HEK293 (cell line): ENCODE results near the gene METTL25B.

Source experiments
- CTCF ChIP-seq: fragments of 450-650 bp; formaldehyde crosslinking; IDR thresholded peaks from 2 replicates; pipeline ENCODE4 v1.5.1; 2016; ENCODE audit warnings: missing biosample characterization, missing genetic modification characterization
- KLF10 ChIP-seq: fragments of 450-650 bp; IDR thresholded peaks from 2 replicates; pipeline ENCODE4 v1.5.1; 2018; ENCODE audit warnings: missing biosample characterization, mild to moderate bottlenecking, missing genetic modification characterization
- PRDM2 ChIP-seq: fragments of 450-650 bp; formaldehyde crosslinking; IDR thresholded peaks from 2 replicates; pipeline ENCODE4 v1.5.1; 2016; ENCODE audit warnings: missing biosample characterization, missing genetic modification characterization, borderline replicate concordance
- PRDM4 ChIP-seq: fragments of 450-650 bp; formaldehyde crosslinking; IDR thresholded peaks from 2 replicates; pipeline ENCODE4 v1.5.1; 2017; ENCODE audit warnings: missing biosample characterization, missing genetic modification characterization
- ZBTB21 ChIP-seq: fragments of 450-650 bp; formaldehyde crosslinking; IDR thresholded peaks from 2 replicates; pipeline ENCODE4 v1.5.1; 2017; ENCODE audit warnings: missing biosample characterization, missing genetic modification characterization
- ZNF121 ChIP-seq: fragments of 450-650 bp; formaldehyde crosslinking; IDR thresholded peaks from 2 replicates; pipeline ENCODE4 v1.5.1; 2016; ENCODE audit warnings: missing biosample characterization, missing genetic modification characterization
- ZNF157 ChIP-seq: fragments of 450-650 bp; formaldehyde crosslinking; IDR thresholded peaks from 2 replicates; pipeline ENCODE4 v1.5.1; 2016; ENCODE audit warnings: missing biosample characterization, missing genetic modification characterization
- ZNF266 ChIP-seq: fragments of 450-650 bp; formaldehyde crosslinking; IDR thresholded peaks from 2 replicates; pipeline ENCODE4 v1.5.1; 2016; ENCODE audit warnings: missing biosample characterization, missing genetic modification characterization, low read depth
- ZNF501 ChIP-seq: fragments of 450-650 bp; formaldehyde crosslinking; IDR thresholded peaks from 2 replicates; pipeline ENCODE4 v1.5.1; 2016; ENCODE audit warnings: missing biosample characterization, missing genetic modification characterization
- ZNF596 ChIP-seq: fragments of 450-650 bp; IDR thresholded peaks from 2 replicates; pipeline ENCODE4 v1.5.0; 2018; ENCODE audit warnings: missing biosample characterization, mild to moderate bottlenecking, missing genetic modification characterization, moderate library complexity
- ZNF707 ChIP-seq: fragments of 450-650 bp; formaldehyde crosslinking; IDR thresholded peaks from 2 replicates; pipeline ENCODE4 v1.5.1; 2016; ENCODE audit warnings: missing biosample characterization, missing genetic modification characterization

- TF ChIP-seq ZNF596 (tag by site-specific recombination): no peak
- TF ChIP-seq ZNF707 (tag by site-specific recombination): no peak
- no peak for TF ChIP-seq ZNF121 (tag by site-specific recombination)
- TF ChIP-seq CTCF (tag by site-specific recombination): no peak
- TF ChIP-seq PRDM2 (tag by site-specific recombination): no peak
- TF ChIP-seq PRDM4 (tag by site-specific recombination): no peak
- TF ChIP-seq ZBTB21: no peak
- TF ChIP-seq ZNF501 (tag by site-specific recombination): no peak
- TF ChIP-seq ZNF266 (tag by site-specific recombination): no peak
- TF ChIP-seq KLF10 (tag by site-specific recombination): no peak
- TF ChIP-seq ZNF157: no peak
Observed at GRCh38 chr1:156777573-156777972, 49.3 kb downstream of the METTL25B start.
